GM06990 (cell line): ENCODE measurements around the gene NUDT2.

Source experiments
- DNase-seq: peaks from one replicate; pipeline ENCODE4 v3.0.0-alpha.2; 2011; ENCODE audit not compliant: insufficient read length; ENCODE audit errors: extremely low read depth
- H3K27me3 ChIP-seq: replicated peaks from 2 replicates; pipeline ENCODE4 v1.6.0; 2011; ENCODE audit warnings: low read length; ENCODE audit not compliant: control insufficient read depth, insufficient read depth
- H3K36me3 ChIP-seq: 2 replicates; pipeline ENCODE4 v1.5.1; 2011; ENCODE audit warnings: low read length; ENCODE audit not compliant: control insufficient read depth, insufficient read depth
- H3K4me3 ChIP-seq: replicated peaks from 2 replicates; pipeline ENCODE4 v1.5.1; 2011; ENCODE audit warnings: low read depth, mild to moderate bottlenecking, control low read depth, low read length
- TF ChIP-seq, protein P1 (sequence below): IDR thresholded peaks from 2 replicates; pipeline ENCODE4 v1.5.1; 2011; ENCODE audit warnings: low read length, control low read depth, mild to moderate bottlenecking, inconsistent platforms; ENCODE audit not compliant: insufficient read depth, poor library complexity, severe bottlenecking

NUDT2 gene

DNA sequence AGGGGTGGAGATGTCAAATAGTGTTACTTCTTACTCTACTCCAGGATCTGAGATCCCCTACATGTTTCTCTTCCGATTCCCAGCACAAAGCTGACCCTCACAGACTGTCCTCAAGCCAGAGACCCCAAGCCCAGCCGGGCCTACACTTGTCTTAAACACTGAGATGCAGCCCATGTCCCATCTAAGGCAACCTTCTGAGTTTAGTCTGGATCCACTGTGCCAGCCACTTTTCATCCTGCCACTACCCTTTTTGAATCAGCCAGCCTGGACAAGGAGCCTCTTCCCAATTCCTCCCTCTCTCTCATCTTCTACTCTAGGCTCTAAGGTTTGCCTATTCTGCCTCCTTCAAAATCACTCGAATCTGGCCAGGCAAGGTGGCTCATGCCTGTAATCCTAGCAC is 53.5 kb downstream of the NUDT2 start:
- H3K36me3 ChIP-seq: no peaks in the 10 kb centered on the region
- no peak for DNase-seq
- no peaks in the 10 kb centered on the region; the same call in 1 of the 2 replicates for H3K27me3 ChIP-seq
- TF ChIP-seq, protein P1, sequence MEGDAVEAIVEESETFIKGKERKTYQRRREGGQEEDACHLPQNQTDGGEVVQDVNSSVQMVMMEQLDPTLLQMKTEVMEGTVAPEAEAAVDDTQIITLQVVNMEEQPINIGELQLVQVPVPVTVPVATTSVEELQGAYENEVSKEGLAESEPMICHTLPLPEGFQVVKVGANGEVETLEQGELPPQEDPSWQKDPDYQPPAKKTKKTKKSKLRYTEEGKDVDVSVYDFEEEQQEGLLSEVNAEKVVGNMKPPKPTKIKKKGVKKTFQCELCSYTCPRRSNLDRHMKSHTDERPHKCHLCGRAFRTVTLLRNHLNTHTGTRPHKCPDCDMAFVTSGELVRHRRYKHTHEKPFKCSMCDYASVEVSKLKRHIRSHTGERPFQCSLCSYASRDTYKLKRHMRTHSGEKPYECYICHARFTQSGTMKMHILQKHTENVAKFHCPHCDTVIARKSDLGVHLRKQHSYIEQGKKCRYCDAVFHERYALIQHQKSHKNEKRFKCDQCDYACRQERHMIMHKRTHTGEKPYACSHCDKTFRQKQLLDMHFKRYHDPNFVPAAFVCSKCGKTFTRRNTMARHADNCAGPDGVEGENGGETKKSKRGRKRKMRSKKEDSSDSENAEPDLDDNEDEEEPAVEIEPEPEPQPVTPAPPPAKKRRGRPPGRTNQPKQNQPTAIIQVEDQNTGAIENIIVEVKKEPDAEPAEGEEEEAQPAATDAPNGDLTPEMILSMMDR: no peak
- H3K4me3 ChIP-seq: no peak overlapping the region

DNA sequence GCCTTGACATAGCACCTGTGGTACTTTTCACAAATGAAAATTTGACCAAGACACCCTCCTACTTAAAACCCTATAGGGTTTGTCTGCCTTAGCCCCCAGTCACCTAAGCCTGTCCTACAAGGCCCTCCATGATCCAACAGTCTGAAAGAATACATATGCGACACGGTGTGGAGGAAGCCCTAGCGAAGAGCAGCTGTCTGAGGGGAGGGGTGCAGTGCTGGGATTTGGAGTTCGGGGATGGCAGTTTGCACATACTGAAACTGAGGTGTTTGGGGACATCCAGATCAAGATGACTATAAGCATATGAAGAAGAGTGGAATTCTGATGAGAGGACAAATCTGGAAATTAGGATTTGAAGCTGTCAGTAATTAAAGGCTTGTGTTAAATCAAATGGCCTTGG is 54.5 kb downstream of the NUDT2 start:
- no peaks in the 10 kb centered on the region for H3K36me3 ChIP-seq
- no peak overlapping the region for H3K4me3 ChIP-seq
- no peak for DNase-seq
- no peaks in the 10 kb centered on the region; the same call in 1 of the 2 replicates for H3K27me3 ChIP-seq
- TF ChIP-seq, protein P1: no peak

DNA sequence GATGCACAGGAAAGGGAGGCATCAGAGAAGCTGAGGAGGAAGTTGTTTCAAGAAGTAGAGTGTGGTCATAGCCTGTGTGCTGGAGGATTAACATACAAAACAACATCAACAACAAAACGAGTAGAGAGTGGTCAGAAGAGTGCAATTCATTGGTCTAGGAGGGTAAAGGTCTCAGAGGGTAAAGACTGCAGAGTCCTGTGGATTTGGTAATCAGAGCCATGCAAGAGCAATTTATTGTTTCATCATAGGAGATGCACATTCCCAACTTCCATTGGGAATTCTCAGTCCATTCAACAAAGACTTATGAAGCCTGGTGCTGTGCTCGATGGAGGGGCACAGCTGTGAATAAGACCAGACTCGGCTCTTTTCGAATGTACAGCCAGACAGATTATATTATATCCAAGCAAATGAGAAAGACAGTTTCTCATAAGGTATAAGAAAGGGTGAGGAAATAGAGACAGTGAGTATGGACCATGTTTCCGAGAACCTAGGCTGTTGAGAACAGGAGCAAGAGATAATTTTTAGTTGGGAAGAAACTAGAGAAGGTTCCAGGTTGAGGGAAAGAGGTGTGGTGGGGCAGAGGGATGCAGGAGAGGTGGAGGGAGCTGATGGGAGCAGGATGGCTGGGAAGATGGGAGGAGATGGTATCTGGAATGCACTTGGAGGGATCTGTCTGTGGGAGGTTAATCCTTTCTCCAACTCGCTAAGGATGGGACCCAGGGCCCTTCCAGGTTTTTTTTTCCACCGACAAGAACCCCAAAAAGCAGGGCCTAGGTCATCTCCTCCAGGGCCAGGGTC is 55.2 kb downstream of the NUDT2 start:
- H3K27me3 ChIP-seq: no peaks in the 10 kb centered on the region; the same call in 1 of the 2 replicates

DNA sequence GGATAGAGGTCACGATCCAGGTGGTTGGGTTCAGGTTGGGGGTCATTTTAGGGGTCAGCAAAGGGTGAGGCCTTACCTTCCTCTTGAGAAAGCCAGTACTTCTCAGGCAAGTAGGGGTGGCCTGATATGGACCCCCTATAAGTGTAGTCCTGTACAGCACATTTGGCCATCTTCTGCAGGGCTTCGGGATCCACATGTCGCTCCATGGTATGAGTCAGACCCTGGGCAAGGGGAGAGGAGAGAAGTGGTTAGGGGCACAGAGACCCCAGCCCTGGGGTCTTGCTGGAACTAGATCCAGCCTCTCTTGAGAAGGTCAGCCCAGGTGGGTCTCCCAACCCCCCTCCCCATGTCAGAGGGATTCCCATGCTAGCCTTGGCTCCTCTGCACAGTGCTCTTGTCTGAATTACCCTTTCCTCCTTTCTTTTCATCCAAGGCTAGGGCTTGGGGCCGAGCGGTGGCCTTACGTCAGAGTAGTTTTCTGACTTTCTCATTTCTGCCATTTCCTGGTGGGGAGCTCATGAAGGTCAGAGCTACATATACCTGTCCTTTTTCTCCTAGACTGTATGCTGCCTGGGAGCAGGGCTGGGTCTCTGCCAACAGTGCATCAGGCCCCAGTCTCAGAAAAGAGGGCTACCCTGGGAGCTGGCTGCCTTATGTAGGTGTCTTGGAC is 56.3 kb downstream of the NUDT2 start:
- TF ChIP-seq, protein P1: no peak
- Histone ChIP-seq H3K4me3 (no peak overlapping the region), H3K36me3 (no peaks in the 10 kb centered on the region), H3K27me3 (no peaks in the 10 kb centered on the region; the same call in 1 of the 2 replicates)
- no peak for DNase-seq

More for the DNA sequence above, 55.2 kb downstream of the NUDT2 start:
- Histone ChIP-seq H3K36me3 (no peaks in the 10 kb centered on the region), H3K4me3 (no peak overlapping the region)
- DNase-seq: no peak
- TF ChIP-seq, protein P1: no peak

DNA sequence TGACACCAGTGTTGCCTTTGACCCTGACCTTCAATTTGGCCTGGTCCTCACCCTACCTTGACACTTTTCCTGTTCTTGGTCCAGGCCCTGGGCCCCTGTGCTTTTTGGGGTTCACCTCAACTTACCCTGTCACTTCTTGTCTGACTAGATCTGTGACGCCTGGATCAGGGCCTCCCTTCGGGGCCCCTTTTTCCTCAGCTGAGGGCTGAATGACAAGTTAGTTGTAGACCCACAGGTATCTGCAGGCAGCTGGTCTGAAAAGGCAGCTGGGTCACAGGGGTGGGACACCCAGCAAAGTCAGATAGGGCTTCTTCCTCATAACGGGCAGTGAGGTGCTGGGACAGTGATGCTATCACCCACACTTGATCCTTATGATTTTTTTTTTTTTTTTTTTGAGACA is 57.3 kb downstream of the NUDT2 start:
- Histone ChIP-seq H3K4me3 (no peak overlapping the region), H3K27me3 (no peaks in the 10 kb centered on the region; the same call in 1 of the 2 replicates), H3K36me3 (no peaks in the 10 kb centered on the region)
- TF ChIP-seq, protein P1: no peak
- no peak for DNase-seq
